Measurements from ENCODE around the gene SPATA21.

SPATA21 gene

GRCh38 chr1:16446116-16446515 lies 8.9 kb upstream of the SPATA21 start:
- H3K27me3 ChIP-seq (replicated peaks; ENCODE audit: control insufficient read depth, insufficient read depth, low read length) = no peaks in the 10 kb centered on the region
- no peak for TF ChIP-seq CTCF (IDR thresholded peaks at IDR 0.05; ENCODE audit: insufficient read depth, low read length, poor library complexity, severe bottlenecking)
- H3K4me3 ChIP-seq (replicated peaks; ENCODE audit: low read depth, low read length) = no peak overlapping the region
- no peak for DNase-seq (ENCODE audit: extremely low read depth, insufficient read length)
- H3K36me3 ChIP-seq (ENCODE audit: control insufficient read depth, insufficient read depth, low read length) = peaks cover 44% of the 10 kb centered on the region

GRCh38 chr1:16445052-16445451 lies 7.8 kb upstream of the SPATA21 start:
- no peak for TF ChIP-seq CTCF (IDR thresholded peaks at IDR 0.05; ENCODE audit: insufficient read depth, low read length, poor library complexity, severe bottlenecking)

GRCh38 chr1:16443975-16444770 lies 6.9 kb upstream of the SPATA21 start:
- no peak for DNase-seq (ENCODE audit: extremely low read depth, insufficient read length)
- peaks cover 35% of the 10 kb centered on the region for H3K36me3 ChIP-seq (ENCODE audit: control insufficient read depth, insufficient read depth, low read length)
- H3K4me3 ChIP-seq (replicated peaks; ENCODE audit: low read depth, low read length) = no peak overlapping the region

More at GRCh38 chr1:16445052-16445451, 7.8 kb upstream of the SPATA21 start:
- H3K36me3 ChIP-seq (ENCODE audit: control insufficient read depth, insufficient read depth, low read length) = peaks cover 43% of the 10 kb centered on the region
- no peak for DNase-seq (ENCODE audit: extremely low read depth, insufficient read length)
- no peaks in the 10 kb centered on the region for H3K27me3 ChIP-seq (replicated peaks; ENCODE audit: control insufficient read depth, insufficient read depth, low read length)
- H3K4me3 ChIP-seq (replicated peaks; ENCODE audit: low read depth, low read length) = no peak overlapping the region

GRCh38 chr1:16442941-16443340 lies 5.7 kb upstream of the SPATA21 start:
- Histone ChIP-seq H3K4me3 (replicated peaks; ENCODE audit: low read depth, low read length) (peak overlapping the region; percentile 99), H3K36me3 (ENCODE audit: control insufficient read depth, insufficient read depth, low read length) (peaks cover 24% of the 10 kb centered on the region), H3K27me3 (replicated peaks; ENCODE audit: control insufficient read depth, insufficient read depth, low read length) (no peaks in the 10 kb centered on the region)
- DNase-seq (ENCODE audit: extremely low read depth, insufficient read length) = no peak
- TF ChIP-seq CTCF (IDR thresholded peaks at IDR 0.05; ENCODE audit: insufficient read depth, low read length, poor library complexity, severe bottlenecking) = no peak

More at GRCh38 chr1:16443975-16444770, 6.9 kb upstream of the SPATA21 start:
- H3K27me3 ChIP-seq (replicated peaks; ENCODE audit: control insufficient read depth, insufficient read depth, low read length) = no peaks in the 10 kb centered on the region
- TF ChIP-seq CTCF (IDR thresholded peaks at IDR 0.05; ENCODE audit: insufficient read depth, low read length, poor library complexity, severe bottlenecking) = no peak

GRCh38 chr1:16442265-16442664 lies 5.0 kb upstream of the SPATA21 start:
- no peak for TF ChIP-seq CTCF (IDR thresholded peaks at IDR 0.05; ENCODE audit: insufficient read depth, low read length, poor library complexity, severe bottlenecking)
- H3K27me3 ChIP-seq (replicated peaks; ENCODE audit: control insufficient read depth, insufficient read depth, low read length) = no peaks in the 10 kb centered on the region
- H3K4me3 ChIP-seq (replicated peaks; ENCODE audit: low read depth, low read length) = peak overlapping the region; percentile 99
- DNase-seq (ENCODE audit: extremely low read depth, insufficient read length) = no peak
- H3K36me3 ChIP-seq (ENCODE audit: control insufficient read depth, insufficient read depth, low read length) = peaks cover 19% of the 10 kb centered on the region
